Measurements from ENCODE around the gene RYR3.

- TF ChIP-seq, protein P1, sequence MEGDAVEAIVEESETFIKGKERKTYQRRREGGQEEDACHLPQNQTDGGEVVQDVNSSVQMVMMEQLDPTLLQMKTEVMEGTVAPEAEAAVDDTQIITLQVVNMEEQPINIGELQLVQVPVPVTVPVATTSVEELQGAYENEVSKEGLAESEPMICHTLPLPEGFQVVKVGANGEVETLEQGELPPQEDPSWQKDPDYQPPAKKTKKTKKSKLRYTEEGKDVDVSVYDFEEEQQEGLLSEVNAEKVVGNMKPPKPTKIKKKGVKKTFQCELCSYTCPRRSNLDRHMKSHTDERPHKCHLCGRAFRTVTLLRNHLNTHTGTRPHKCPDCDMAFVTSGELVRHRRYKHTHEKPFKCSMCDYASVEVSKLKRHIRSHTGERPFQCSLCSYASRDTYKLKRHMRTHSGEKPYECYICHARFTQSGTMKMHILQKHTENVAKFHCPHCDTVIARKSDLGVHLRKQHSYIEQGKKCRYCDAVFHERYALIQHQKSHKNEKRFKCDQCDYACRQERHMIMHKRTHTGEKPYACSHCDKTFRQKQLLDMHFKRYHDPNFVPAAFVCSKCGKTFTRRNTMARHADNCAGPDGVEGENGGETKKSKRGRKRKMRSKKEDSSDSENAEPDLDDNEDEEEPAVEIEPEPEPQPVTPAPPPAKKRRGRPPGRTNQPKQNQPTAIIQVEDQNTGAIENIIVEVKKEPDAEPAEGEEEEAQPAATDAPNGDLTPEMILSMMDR (IDR thresholded peaks at IDR 0.05; ENCODE audit: low read depth, low read length): no peak
- no peak for TF ChIP-seq EZH2phosphoT487 (IDR thresholded peaks at IDR 0.05; ENCODE audit: low read depth)
Measured at GRCh38 chr15:33357845-33358244, 47.1 kb downstream of the RYR3 start.

Measured in OCI-LY3 (cell line).